ENCODE measurements around the gene TAS2R5. TPM values are rescaled to one million over a fixed set of nuclear protein-coding genes. Genes with fewer than 3 reads are reported as not detected.

The TAS2R5 gene
- total RNA-seq, 1 experiment from 2014 or later: 0.30 TPM

Other genes with a start within 250 kb of the TAS2R5 start
- gene AGK, start 238.8 kb upstream of the TAS2R5 start, total RNA-seq (2014; rRNA removed; shearing (Covaris generic)): 42.2 and 44.7 TPM in 2 replicates
- gene DENND11, start 88.1 kb upstream of the TAS2R5 start, total RNA-seq (2014; rRNA removed; shearing (Covaris generic)): 8.1 and 10.7 TPM in 2 replicates
- gene WEE2, start 81.9 kb upstream of the TAS2R5 start, total RNA-seq (2014; rRNA removed; shearing (Covaris generic)): not detected in 2 replicates
- 320 and 374 TPM in 2 replicates for gene SSBP1, start 51.9 kb upstream of the TAS2R5 start, total RNA-seq (2014; rRNA removed; shearing (Covaris generic))
- not detected in 2 replicates for gene TAS2R3, start 26.1 kb upstream of the TAS2R5 start, total RNA-seq (2014; rRNA removed; shearing (Covaris generic))
- gene TAS2R4, start 13.5 kb upstream of the TAS2R5 start, total RNA-seq (2014; rRNA removed; shearing (Covaris generic)): 0.20 TPM in 1 of 2 replicates, not detected in the other
- gene PRSS37, start 51.3 kb downstream of the TAS2R5 start, total RNA-seq (2014; rRNA removed; shearing (Covaris generic)): not detected in 2 replicates
- not detected in 2 replicates for gene OR9A4, start 126.2 kb downstream of the TAS2R5 start, total RNA-seq (2014; rRNA removed; shearing (Covaris generic))
- not detected in 2 replicates for gene CLEC5A, start 156.8 kb downstream of the TAS2R5 start, total RNA-seq (2014; rRNA removed; shearing (Covaris generic))
- gene TAS2R38, start 183.6 kb downstream of the TAS2R5 start, total RNA-seq (2014; rRNA removed; shearing (Covaris generic)): not detected in 2 replicates
- gene MGAM, start 205.7 kb downstream of the TAS2R5 start, total RNA-seq (2014; rRNA removed; shearing (Covaris generic)): 0.10 and 0.20 TPM in 2 replicates